HG03175 (cell line): Measurements from ENCODE around the gene METTL15.
A peak's percentile ranks its signal among the peaks of the same experiment; 100 is the strongest.
"Not testable (repeated sequence)": the region's sequence is repeated elsewhere in the genome, so short reads cannot be mapped to it uniquely, and the experiment has no call there.

Experiments used
- ATAC-seq: cut with Tn5 transposase; IDR thresholded peaks from one replicate; pipeline ENCODE4 v1.9.1; 2021; ENCODE audit warnings: mild to moderate bottlenecking, moderate library complexity; ENCODE audit not compliant: unreplicated experiment

METTL15 gene

GRCh38 chr11:28110108-28110820 is 2.1 kb downstream of the METTL15 start:
- peak; percentile 27 for ATAC-seq

- ATAC-seq, result no peak
Measured at GRCh38 chr11:28110821-28111200, 2.6 kb downstream of the METTL15 start.

GRCh38 chr11:28114116-28114515 is 5.9 kb downstream of the METTL15 start:
- ATAC-seq, result no peak

GRCh38 chr11:28114731-28115130 is 6.5 kb downstream of the METTL15 start:
- ATAC-seq, result no peak

- no peak for ATAC-seq
Measured at GRCh38 chr11:28117712-28118111, 9.5 kb downstream of the METTL15 start.

- ATAC-seq, result no peak
Measured at GRCh38 chr11:28123151-28123581, 15.0 kb downstream of the METTL15 start.

GRCh38 chr11:28132548-28132947 is 24.4 kb downstream of the METTL15 start:
- ATAC-seq, result no peak

GRCh38 chr11:28133146-28133545 is 25.0 kb downstream of the METTL15 start:
- no peak for ATAC-seq

- ATAC-seq, result not testable (repeated sequence)
Measured at GRCh38 chr11:28136157-28136556, 28.0 kb downstream of the METTL15 start.

- ATAC-seq, result no peak
Measured at GRCh38 chr11:28137366-28137765, 29.2 kb downstream of the METTL15 start.

GRCh38 chr11:28137832-28138231 is 29.6 kb downstream of the METTL15 start:
- no peak for ATAC-seq

GRCh38 chr11:28139841-28140415 is 31.7 kb downstream of the METTL15 start:
- ATAC-seq, result no peak

- ATAC-seq, result no peak
Measured at GRCh38 chr11:28140689-28141455, 32.7 kb downstream of the METTL15 start.

- ATAC-seq, result no peak
Measured at GRCh38 chr11:28142724-28143123, 34.5 kb downstream of the METTL15 start.

GRCh38 chr11:28144808-28145207 is 36.6 kb downstream of the METTL15 start:
- no peak for ATAC-seq

- no peak for ATAC-seq
Measured at GRCh38 chr11:28146123-28146751, 38.0 kb downstream of the METTL15 start.

GRCh38 chr11:28152743-28153142 is 44.6 kb downstream of the METTL15 start:
- ATAC-seq, result no peak

- no peak for ATAC-seq
Measured at GRCh38 chr11:28153586-28153985, 45.4 kb downstream of the METTL15 start.

- no peak for ATAC-seq
Measured at GRCh38 chr11:28168718-28169117, 60.5 kb downstream of the METTL15 start.

GRCh38 chr11:28169816-28170215 is 61.6 kb downstream of the METTL15 start:
- ATAC-seq, result no peak

- ATAC-seq, result no peak
Measured at GRCh38 chr11:28170759-28171158, 62.6 kb downstream of the METTL15 start.
